ENCODE data around the gene DENND1A. TPM values are rescaled to one million over a fixed set of nuclear protein-coding genes. Genes with fewer than 3 reads are reported as not detected.

Gene DENND1A
- total RNA-seq, 2 donors from 2014 or later = 22.8 to 24.4 TPM

DNA sequence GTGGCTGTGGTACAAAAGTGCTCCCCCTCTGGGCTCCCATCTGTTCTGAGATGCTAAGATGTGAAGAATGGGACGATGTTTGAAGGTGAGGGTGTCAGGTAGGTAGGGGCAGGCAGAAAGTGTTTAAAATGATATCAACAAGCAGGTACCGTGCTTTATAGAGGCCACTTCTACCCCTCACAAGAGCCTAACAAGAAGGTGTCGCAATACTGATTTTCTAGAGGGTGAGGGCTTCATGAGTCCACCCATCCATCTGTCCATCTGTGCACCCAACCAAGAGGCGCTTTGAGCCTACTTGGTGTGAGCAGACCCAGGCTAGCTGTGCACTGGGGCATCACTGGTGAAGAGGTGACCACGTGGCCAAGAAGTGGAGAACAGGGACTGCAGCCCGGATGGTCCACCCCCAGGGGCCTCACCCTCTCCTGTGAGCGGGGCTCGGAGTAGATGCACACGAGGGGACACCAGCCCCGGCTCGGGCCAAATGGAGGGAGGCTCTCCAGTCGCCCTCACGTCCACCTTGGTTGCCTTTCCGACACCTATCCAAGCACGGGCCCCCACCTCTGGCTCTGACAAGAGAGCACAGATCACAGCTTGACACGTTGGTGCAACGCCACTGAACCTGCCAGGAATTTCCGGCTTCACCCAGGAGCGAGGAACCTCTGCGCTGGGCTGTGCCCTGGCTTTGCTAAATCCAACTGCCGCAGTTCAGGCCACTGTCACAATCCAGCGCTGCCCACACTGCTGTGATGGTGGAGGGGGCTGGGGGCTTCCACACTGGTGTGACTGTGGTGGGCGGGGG lies 539.4 kb downstream of the DENND1A start:
- no peak for DNase-seq (ENCODE audit: low spot score)
- intact Hi-C loops (cut with DNase I) = no loop called here

- intact Hi-C loops (cut with DNase I) = no loop called here
- no peak for DNase-seq (ENCODE audit: low spot score)
Observed at GRCh38 chr9:123389698-123390097, 540.2 kb downstream of the DENND1A start.

DNA sequence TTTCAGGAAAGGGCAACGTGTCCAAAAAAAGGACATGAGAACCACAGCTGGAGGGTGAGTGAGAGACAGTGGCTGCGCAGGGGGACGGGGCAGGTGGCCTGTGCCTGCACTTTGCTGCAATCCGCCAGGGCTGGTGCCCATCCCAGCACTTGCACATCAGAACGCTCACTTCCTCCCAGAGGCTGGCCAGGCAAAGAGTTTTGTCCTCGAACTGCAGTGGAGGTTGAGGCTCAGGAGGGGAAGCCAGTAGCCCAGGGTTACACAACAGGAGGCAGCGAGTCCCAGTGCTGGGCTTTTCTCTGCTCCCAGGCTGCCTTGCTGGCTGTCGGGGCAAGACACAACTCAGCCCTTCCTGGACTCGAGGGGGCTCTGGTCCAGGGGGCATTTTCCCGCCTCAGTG lies 540.9 kb downstream of the DENND1A start:
- DNase-seq (ENCODE audit: low spot score) = no peak
- intact Hi-C loops (cut with DNase I) = no loop called here

DNA sequence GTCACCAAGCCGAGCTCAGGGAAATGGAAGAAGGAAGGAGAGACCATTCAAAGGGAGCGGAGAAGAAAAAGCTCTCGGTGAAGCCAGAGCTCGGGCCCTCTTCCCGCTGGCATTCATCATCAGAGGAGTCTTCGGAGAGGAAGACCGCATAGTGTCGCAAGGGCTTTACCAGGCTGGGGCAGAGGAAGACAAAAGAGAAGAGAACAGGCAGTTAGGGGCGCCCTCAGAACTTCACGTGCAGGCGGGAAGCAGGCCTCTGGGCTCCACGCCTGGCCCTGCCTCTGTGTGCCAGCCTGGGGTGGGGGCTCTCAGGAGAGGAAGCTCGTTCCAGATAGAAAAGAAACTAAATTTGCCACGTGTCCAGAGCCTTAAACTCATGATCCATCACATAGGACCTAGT lies 542.2 kb downstream of the DENND1A start:
- intact Hi-C loops (cut with DNase I) = no loop called here
- DNase-seq (ENCODE audit: low spot score) = no peak

DNA sequence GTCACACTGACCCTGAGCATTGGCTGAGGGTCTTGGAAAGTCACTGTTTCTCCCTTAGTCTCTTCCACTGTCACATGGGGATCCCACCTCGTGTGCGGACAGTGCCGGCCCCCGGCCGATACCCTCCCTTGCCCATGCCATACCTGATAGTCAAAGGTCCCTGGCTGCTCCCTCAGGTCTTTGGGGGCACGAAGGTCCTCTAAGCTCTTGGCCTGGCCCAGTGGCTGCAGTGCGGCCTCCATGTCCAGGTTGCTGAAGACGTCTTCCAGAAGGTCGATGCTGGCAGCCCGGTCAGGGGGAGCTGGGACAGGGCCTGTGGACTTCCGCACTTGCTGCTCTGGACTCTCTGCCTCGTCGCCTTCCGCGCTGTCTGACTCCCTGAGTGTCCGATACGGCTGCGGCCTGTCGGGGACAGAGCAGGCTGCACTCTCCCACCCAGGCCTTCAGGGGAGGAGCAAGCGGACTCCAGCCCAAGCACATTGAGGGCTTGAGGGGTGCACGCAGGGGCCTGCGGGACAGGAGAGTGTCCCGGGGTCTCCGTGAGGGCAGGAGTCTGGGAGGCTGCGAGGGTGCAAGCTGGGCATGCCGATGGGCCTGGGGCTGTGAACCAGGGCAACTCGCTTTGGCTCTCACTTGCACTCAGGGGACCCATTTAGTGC lies 546.3 kb downstream of the DENND1A start:
- intact Hi-C loops (cut with DNase I) = no loop called here
- no peak for DNase-seq (ENCODE audit: low spot score)

DNA sequence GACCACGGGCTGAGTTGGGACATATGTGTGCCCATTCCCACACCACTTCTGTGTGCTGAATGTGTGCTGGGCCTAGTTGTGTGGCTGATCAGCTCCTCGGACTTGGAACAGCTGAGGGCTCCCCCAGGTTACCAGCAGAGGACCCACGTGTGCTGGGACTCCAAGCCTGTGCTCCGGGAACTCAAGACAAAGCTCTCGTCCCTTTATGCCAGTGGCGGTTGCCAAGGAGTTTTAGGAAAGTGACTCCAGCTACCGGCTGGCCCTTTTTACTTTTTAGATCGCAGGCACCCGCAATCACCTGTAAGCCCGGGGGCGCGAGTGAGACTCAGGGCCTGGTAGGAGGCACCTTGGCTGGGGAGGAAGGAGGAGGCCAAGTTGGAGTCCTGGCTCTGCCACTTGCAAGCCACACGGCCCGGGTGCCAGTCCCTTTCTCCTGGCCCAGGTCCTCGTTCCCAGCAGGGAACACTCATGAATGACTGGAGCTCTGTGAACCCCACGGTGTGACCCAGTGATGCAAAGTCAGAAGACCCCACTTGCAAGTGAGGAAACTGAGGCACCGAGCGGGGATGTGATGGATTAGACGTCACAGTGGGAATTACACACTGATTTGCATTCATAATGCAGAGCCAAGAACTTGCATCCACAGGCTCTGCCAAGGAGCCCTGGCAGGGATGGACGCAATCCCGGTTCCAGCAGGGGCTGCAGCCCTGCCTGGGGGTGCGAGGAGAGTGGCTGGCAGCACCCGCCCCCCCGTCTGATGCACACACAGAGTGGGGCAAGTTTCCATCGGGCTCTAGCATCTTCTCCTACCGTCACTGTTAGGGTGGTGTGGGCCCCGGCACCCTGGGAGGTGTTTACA lies 547.0 kb downstream of the DENND1A start:
- DNase-seq (ENCODE audit: low spot score) = no peak
- intact Hi-C loops (cut with DNase I) = no loop called here

DNA sequence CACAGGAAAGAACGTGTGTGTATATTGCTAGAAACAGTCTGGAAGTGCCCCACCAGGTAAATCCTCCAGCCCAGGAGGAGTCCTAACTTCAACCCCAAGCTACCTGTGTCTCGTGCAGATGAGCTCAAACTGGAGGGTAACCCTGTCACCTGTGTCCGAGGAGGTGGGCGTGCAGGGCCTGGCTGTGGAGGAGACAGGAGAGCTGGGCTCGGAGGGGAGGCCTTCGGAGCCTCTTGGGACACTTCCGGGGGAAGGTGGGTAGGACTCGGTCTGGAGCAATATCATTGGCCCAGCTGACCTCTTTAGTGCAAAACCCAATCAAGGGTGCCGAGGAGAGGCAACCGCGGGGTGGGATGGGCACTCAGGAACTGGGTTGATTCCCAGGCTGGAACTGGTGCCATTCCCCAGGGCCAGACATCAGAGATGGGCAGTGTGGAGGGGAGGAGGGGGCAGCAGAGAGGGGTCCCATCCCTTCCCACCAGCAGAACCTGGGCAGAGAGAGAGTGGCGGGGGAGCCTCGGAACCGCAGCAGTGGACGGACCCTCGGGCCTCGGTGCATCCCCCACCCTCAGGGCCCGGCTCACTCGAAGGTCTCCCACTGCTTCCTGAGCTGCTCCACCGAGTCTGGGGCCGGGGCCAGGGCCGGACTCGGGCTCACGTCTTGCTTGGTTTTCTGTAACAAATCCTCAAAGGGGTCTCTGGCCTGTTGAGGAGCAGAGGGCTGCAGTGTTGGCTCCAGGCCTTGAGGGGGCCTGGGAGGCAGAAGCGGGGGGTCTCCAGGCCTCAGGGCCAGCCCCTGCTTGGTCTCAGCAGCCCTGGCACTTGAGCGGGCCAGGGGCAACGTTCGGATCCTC lies 548.8 kb downstream of the DENND1A start:
- DNase-seq (ENCODE audit: low spot score) = no peak
- intact Hi-C loops (cut with DNase I) = no loop called here

DNA sequence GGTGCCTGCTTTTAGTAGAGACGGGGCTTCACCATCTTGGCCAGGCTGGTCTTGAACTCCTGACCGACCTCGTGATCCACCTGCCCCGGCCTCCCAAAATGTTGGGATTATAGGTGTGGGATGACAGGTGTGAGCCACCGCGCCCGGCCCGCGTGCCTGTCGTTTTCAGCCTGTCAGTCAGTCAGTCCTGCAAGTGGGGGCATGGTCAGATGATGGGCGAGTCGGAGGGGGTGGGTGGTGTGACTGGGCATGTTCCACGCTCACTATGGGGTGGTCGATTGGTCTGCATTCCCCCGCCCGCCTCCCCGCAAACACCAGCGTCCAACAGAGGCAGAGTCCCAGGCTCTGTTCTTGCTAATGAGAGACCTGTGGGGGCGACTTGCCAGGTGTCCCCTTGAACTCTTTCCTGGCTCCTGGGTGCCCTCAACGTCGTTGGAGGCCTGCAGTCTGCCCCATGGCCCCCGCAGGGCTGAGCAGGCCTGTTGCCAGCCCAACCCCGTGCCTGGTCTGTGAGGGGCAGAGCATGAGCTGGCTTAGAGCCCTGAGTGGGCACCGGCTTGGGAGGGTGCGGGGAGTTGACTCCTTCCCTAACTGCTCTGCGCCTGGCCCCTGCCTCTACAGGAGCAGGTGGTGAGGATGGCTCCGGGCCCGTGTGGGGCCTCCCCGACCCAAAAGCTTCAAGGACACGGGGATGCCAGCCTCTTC lies 550.8 kb downstream of the DENND1A start:
- no peak for DNase-seq (ENCODE audit: low spot score)
- intact Hi-C loops (cut with DNase I) = no loop called here

DNA sequence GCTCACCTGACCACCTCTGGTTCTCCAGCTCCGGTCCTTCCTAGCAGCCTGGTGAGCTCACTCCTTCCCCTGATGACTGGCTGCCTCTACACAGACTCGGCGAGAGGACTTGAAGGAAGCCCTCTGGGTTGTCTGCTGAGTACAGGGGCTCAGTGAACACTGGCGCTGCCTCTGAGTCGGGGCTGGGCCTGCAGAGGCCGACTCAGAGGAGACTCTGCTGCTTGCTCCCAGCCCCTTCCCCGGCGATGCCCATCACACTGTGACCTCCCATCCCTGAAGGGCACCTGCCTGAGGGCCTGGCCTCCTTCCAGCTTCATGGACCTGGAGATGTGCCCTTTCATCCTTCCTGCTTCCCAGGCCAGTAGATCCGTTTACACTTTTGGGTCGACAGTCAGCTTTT lies 551.9 kb downstream of the DENND1A start:
- intact Hi-C loops (cut with DNase I) = no loop called here
- DNase-seq (ENCODE audit: low spot score) = no peak

- intact Hi-C loops (cut with DNase I) = no loop called here
- no peak for DNase-seq (ENCODE audit: low spot score)
Observed at GRCh38 chr9:123377211-123377971, 552.5 kb downstream of the DENND1A start.

GRCh38 chr9:123376218-123377071 lies 553.5 kb downstream of the DENND1A start:
- intact Hi-C loops (cut with DNase I) = no loop called here
- DNase-seq (ENCODE audit: low spot score) = no peak

GRCh38 chr9:123375469-123376132 lies 554.3 kb downstream of the DENND1A start:
- intact Hi-C loops (cut with DNase I) = no loop called here
- no peak for DNase-seq (ENCODE audit: low spot score)

- DNase-seq (ENCODE audit: low spot score) = no peak
- intact Hi-C loops (cut with DNase I) = no loop called here
Observed at GRCh38 chr9:123373946-123374345, 556.0 kb downstream of the DENND1A start.

DNA sequence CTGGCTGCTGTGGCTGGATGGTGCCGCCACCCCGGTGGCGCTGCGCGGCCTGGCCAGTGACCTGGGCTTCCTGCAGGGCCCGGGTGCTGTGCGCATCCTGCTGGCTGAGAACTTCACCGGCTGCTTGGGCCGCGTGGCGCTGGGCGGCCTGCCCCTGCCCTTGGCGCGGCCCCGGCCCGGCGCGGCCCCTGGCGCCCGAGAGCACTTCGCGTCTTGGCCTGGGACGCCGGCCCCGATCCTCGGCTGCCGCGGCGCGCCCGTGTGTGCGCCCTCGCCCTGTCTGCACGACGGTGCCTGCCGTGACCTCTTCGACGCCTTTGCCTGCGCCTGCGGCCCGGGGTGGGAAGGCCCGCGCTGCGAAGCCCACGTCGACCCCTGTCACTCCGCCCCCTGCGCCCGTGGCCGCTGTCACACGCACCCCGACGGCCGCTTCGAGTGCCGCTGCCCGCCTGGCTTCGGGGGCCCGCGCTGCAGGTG lies 556.4 kb downstream of the DENND1A start:
- DNase-seq (ENCODE audit: low spot score) = no peak
- intact Hi-C loops (cut with DNase I) = no loop called here

DNA sequence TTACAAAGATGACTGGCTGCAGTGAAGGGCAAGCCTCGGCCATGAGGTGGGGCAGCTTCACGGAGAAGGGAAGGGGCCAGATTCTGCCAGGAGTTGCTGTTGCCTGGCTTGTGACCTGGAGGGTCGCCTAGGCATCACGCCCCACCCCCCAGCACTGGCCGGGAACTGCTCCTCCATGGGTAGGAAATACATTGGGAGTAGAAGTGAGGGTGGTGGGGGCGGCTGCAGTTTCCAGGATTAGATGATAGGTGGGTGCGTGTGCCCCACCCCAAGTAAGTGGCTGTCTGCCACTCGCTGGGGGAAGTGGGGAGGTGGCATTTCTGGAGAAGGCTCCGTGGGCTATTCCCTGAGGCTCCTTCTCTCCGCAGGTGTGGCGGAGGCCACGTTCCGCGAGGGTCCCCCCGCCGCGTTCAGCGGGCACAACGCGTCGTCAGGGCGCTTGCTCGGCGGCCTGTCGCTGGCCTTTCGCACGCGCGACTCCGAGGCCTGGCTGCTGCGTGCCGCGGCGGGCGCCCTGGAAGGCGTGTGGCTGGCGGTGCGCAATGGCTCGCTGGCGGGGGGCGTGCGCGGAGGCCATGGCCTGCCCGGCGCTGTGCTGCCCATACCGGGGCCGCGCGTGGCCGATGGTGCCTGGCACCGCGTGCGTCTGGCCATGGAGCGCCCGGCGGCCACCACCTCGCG lies 557.0 kb downstream of the DENND1A start:
- intact Hi-C loops (cut with DNase I) = no loop called here
- no peak for DNase-seq (ENCODE audit: low spot score)

All from posterior vena cava (tissue), 2 donors.